Testis (tissue), 2 donors: ENCODE results near the gene SUSD1.

Experiments used
- CTCF ChIP-seq, 3 experiments: fragments of 450-650 bp in 2 of 3; fragments of 200-600 bp in 1 of 3; sonication (generic) in 1 of 3; IDR thresholded peaks; one replicate each; pipeline ENCODE4 v1.5.1; 2016 to 2019; ENCODE audit warnings: antibody characterized with exemption in 3 of 3, mild to moderate bottlenecking in 2 of 3, moderate library complexity in 1 of 3
- POLR2A ChIP-seq: fragments of 450-650 bp; IDR thresholded peaks from one replicate; pipeline ENCODE4 v1.6.1; 2017; ENCODE audit warnings: antibody characterized with exemption, mild to moderate bottlenecking, moderate library complexity

GRCh38 chr9:112046181-112046580 lies 128.9 kb downstream of the SUSD1 start:
- TF ChIP-seq POLR2A (no peak), CTCF (IDR thresholded peaks at IDR 0.05) (no peak)
